GM21381 (cell line): Measurements from ENCODE around the gene C7orf25.
A peak's percentile ranks its signal among the peaks of the same experiment; 100 is the strongest.

Source experiments
- ATAC-seq: cut with Tn5 transposase; IDR thresholded peaks from one replicate; pipeline ENCODE4 v1.9.1; 2021; ENCODE audit warnings: mild to moderate bottlenecking, moderate library complexity; ENCODE audit not compliant: unreplicated experiment

The C7orf25 gene

GRCh38 chr7:42911454-42912447 lies at the start of gene C7orf25:
C7orf25 (minus strand) TSS chr7:42912070; CDS start chr7:42910900, 1,170 bp downstream.
- ATAC-seq: peak; percentile 87

GRCh38 chr7:42961170-42961569 lies 49.3 kb upstream of the C7orf25 start:
- ATAC-seq: no peak

- ATAC-seq: peak; percentile 44
These were observed 48.9 kb upstream of the C7orf25 start for GRCh38 chr7:42960762-42961161.

DNA sequence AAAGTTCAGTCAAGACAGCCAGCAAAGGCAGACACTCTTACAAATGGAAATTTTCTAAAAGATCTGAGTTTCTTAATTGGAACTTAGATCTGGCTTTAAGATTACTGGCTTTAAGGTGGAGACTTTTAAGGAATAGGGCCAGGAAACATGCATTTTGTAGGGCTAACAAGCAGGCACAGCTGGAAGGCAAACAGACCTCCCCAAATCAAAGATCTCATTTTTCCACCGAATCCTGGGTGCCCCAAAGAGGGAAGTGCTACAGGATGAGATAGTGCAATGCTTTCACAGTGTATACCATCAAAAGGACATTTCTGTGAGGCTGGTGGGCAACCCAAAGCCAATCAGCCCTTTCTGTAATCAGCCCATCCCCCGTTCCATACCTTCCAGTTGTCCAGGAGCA lies 47.7 kb upstream of the C7orf25 start:
- no peak for ATAC-seq

DNA sequence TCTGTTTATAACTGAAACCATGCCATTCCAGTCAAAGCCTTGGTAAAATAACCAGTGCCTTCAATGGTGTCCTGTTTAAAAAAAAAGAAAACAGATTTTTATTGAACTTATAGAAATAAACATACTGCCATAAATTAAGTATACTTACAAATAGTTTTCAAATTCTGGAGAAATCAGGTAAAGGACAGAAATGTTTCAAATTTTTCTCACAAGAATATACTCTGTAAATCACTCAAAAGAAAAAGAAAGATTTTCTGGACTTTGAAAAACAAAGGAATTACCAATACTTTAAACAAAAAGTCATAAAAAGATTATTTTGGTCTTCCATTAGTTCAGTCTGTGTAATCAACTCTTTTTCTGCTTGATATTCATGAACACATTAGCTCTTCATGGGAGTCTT lies 44.2 kb upstream of the C7orf25 start:
- no peak for ATAC-seq

- ATAC-seq: no peak
These were observed 42.1 kb upstream of the C7orf25 start for GRCh38 chr7:42953994-42954393.

DNA sequence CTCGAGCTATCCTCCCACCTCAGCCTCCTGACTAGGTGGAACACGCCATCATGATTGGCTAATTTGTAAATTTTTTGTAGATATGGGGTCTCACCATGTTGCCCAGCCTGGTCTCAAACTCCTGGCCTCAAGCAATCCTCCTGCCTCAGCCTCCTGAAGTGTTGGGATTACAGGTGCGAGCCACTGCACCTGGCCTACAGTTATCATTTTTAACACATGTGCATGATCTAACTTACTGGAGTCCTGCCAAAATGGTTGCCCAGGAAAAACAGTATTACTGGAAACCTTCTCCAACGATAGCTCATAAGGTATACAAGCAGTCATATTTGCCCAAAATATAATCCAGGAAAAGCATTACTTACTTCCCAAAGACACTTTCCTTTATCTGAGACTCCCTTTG lies 40.5 kb upstream of the C7orf25 start:
- ATAC-seq: no peak

DNA sequence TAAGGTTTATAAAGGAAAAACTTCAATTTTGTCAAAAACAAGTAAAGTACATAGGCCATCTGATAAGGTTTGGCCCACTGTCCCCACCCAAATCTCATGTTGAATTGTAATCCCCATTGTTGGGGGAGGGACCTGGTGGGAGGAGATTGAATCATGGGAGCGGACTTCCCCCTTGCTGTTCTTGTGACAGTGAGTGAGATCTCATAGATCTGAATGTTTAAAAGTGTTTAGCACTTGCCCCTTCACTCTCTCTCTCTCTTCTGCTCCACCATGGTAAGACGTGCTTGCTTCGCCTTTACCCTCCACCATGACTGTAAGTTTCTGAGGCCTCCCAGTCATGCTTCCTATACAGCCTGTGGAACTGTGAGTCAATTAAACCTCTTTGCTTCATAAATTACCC lies 38.5 kb upstream of the C7orf25 start:
- no peak for ATAC-seq

- ATAC-seq: no peak
These were observed 35.7 kb upstream of the C7orf25 start for GRCh38 chr7:42947521-42947920.

GRCh38 chr7:42946627-42946950 lies 34.7 kb upstream of the C7orf25 start:
- no peak for ATAC-seq

GRCh38 chr7:42945821-42946626 lies 34.2 kb upstream of the C7orf25 start:
- ATAC-seq: peak; percentile 62

- ATAC-seq: no peak
These were observed 29.3 kb upstream of the C7orf25 start for GRCh38 chr7:42940985-42941847.

DNA sequence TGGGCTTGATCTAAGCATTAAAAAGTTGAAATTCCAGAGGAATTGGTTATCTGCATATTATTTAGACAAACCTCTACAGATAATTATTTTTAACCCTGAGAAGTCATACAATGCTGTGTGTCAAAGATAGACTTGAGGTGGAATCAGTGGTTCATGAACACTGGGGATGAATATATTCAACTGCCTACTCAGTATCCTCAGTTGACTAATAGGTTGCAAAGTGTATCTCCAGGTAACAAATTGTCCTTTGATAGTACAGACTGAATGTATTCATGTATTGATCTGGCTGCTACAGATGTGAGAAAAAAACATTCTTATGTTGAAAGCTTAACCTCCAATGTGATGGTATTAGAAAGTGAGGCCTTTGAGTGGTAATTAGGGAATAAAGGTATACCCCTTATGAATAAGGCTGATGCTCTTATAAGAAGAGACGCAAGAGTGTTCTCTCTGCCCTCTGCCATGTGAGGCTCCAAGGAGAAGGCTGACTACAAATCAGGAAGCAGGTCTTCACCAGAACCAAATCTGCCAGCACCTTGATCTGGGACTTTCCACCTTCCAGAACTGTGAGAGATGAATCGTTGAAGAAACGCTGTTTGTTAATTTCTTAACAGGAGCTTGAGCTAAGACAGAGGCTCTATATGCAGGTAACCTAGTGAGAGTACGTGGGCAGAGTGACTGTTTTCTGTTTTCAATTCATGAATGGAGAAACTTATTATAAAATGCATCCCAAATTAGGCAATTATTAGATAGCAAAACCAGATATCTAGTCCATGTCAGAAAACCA lies 27.8 kb upstream of the C7orf25 start:
- ATAC-seq: no peak

- ATAC-seq: no peak
These were observed 24.0 kb upstream of the C7orf25 start for GRCh38 chr7:42935861-42936260.

DNA sequence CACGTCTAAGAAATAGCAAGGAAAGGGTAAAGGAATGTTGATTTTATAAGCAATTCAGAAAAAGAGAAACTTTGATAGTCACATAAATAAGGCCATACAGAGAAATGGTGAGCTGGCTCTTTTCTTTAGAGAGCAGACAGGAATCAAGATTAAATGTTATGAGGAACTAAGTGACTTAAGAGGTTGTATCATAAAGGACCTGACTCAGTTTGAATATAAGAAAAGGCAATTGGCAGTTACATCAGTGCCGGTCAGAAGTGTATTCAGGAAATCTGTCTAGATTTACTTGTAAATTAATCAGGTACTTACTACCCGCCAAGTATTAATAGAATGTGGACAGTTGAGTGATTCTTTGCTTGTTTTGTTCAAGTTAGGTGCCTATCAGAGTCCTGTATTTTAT lies 22.4 kb upstream of the C7orf25 start:
- ATAC-seq: no peak

GRCh38 chr7:42932811-42933591 lies 21.1 kb upstream of the C7orf25 start:
- ATAC-seq: no peak

GRCh38 chr7:42931834-42932651 lies 20.2 kb upstream of the C7orf25 start, which contains the start of the genes MRPL32 and PSMA2:
MRPL32 (plus strand) TSS chr7:42932376; CDS start chr7:42932387, 11 bp downstream.
PSMA2 (minus strand) TSS chr7:42932174; CDS start chr7:42932158, 16 bp downstream.
- peak; percentile 99 for ATAC-seq

DNA sequence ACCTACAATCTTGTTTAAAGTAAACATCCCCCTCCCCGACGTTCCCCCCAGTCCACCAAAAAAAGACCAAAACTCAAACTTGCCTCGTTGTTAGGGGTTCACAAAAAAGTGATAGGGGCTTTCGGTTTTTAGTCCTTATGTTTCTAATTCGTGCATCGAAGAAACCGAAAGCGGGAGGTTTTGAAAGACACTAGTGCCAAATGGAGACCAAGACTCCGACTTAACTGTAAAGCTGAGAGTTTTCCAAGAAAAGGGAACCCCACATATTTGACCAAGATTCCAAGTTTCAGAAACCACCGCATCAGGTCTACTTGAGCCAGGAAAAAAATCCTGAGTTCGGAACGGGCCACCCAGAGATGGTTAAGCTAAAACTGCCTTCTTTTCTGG lies 19.6 kb upstream of the C7orf25 start:
- ATAC-seq: no peak
